ENCODE measurements around the gene UNC80.
A peak's percentile ranks its signal among the peaks of the same experiment; 100 is the strongest.

UNC80 gene

DNA sequence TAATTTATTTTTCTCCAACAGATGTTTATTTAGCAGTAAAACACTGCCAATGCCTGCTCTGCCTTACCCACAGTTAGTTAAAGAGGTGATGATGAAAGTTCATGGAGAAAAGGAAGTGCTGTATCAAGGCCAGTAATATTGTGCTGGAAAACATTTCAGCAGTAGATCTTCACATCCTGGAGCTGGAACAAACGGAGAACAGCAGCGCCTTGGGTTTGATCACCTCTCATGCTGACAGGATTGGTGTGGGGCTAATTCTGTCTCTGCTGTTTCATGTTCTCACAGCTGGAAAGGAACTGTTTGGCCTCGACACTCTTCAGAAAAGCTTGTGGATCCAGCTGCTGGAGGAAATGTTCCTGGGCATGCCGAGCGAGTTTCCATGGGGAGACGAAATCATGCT is 169.3 kb downstream of the UNC80 start:
- Mint-ChIP-seq H3K27me3 (peaks cover 8 to 28% of the 10 kb centered on the region in 2 donors), H3K27ac (no peak overlapping the region), H3K9me3 (no peaks in the 10 kb centered on the region), H3K4me1 (ENCODE audit: low read depth in 2 of 2) (no peaks in the 10 kb centered on the region), H3K4me3 (no peak overlapping the region), H3K36me3 (ENCODE audit: insufficient read depth) (no peaks in the 10 kb centered on the region)
- DNase-seq (no peak), ATAC-seq (replicated peaks) (no peak)

DNA sequence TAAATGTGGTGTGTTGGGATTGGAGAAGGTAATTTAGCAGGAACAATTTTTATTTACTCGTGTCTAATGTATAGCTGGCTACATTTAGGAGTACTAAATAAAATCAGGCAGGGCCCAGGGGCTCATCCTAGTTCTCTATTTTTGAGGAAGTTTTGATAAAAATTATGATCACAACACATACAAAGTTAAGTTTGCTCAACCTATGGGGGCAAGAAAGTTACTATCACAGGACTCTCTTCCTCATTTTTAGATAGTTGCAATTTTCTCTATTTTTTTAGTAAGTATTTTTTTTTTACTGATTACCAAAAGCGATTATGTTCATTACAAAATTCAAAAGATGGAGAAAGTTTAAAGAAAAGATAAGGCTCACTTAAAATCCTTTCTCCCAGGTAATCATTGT is 170.8 kb downstream of the UNC80 start:
- DNase-seq (no peak), ATAC-seq (replicated peaks) (no peak)
- Mint-ChIP-seq H3K4me3 (no peak overlapping the region), H3K27ac (no peak overlapping the region), H3K9me3 (no peaks in the 10 kb centered on the region), H3K4me1 (ENCODE audit: low read depth in 2 of 2) (no peaks in the 10 kb centered on the region), H3K27me3 (peaks cover 8 to 28% of the 10 kb centered on the region in 2 donors), H3K36me3 (ENCODE audit: insufficient read depth) (no peaks in the 10 kb centered on the region)

DNA sequence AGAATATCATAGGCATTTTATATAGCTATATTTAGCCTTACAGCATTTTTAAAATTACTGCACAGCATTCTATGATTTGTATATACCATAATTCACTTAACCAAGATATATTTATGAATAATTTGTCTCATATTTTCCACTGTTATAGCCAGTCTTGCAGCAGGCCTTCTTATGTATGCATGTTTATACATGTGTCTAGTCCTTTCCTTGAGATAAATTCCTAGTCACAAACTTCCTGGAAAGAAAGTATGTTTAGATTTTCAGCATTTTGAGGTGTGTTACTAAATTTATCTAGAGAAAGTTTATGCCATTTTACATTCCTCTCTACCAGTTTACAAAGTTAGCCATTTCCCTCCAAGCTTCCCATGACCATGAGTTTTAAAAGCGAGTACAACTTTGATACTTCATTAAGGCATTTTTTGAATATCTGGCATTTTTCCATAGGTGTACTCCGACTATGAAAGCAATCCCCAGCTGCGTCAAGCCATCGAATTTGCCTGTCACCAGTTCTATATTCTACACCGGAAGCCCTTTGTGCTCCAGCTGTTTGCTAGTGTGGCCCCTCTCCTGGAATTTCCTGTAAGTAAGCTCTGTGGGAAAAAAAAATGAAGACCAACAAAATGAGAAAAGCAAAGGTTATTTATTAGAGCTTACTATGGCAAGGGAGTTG is 171.4 kb downstream of the UNC80 start:
- DNase-seq = no peak

DNA sequence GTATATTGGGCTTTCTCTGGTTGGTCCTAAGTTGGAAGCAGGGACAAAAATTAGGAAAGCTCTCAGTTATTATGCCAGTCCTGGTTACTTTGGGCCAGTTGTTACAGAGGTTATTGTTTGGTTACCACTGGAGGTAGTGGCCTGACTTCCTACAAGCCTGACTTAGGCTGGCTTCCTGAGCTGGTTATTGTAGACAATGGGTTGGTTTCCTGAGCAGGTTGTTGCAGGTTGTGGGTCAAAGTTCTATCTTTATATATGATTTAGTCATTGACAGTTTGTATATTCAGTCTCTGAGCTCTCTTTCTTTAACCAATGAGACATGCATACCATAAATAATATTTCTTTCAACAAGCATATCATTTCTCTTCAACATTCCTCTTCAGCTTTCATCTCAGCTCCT is 172.1 kb downstream of the UNC80 start:
- Mint-ChIP-seq H3K9me3 (no peaks in the 10 kb centered on the region), H3K4me1 (ENCODE audit: low read depth in 2 of 2) (no peaks in the 10 kb centered on the region), H3K27ac (no peak overlapping the region)

More for the DNA sequence above, 171.4 kb downstream of the UNC80 start:
- Mint-ChIP-seq H3K36me3 (ENCODE audit: insufficient read depth) (no peaks in the 10 kb centered on the region), H3K4me1 (ENCODE audit: low read depth in 2 of 2) (no peaks in the 10 kb centered on the region), H3K27me3 (peaks cover 8 to 28% of the 10 kb centered on the region in 2 donors), H3K27ac (no peak overlapping the region), H3K4me3 (no peak overlapping the region), H3K9me3 (no peaks in the 10 kb centered on the region)
- ATAC-seq (replicated peaks) = no peak

DNA sequence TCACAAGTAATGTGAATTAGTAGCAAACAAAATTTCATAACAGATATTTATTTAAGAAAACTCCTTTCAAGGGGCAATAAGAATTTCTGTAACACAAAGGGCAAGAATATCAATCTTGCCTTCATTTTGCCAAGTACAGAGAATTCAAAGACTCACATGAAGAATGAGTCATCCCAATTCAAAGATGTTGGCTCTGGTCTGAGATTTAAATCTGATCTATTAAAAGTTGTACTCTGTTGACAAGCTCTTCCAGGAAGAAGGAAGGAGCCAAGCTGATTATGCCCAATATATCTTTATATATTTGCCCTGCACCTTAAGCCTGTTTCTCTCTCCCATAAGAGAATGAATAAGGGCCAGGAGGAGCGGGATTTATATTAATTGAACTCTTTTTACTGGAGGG is 174.9 kb downstream of the UNC80 start:
- Mint-ChIP-seq H3K27ac (no peak overlapping the region), H3K4me1 (ENCODE audit: low read depth in 2 of 2) (no peaks in the 10 kb centered on the region), H3K4me3 (no peak overlapping the region), H3K9me3 (no peaks in the 10 kb centered on the region), H3K36me3 (ENCODE audit: insufficient read depth) (no peaks in the 10 kb centered on the region), H3K27me3 (peaks cover 6 to 9% of the 10 kb centered on the region in 2 donors)
- ATAC-seq (replicated peaks) (no peak), DNase-seq (no peak)

More for the DNA sequence above, 172.1 kb downstream of the UNC80 start:
- ATAC-seq (replicated peaks) (no peak), DNase-seq (no peak)
- Mint-ChIP-seq H3K4me3 (no peak overlapping the region), H3K27me3 (peaks cover 8 to 28% of the 10 kb centered on the region in 2 donors), H3K36me3 (ENCODE audit: insufficient read depth) (no peaks in the 10 kb centered on the region)

DNA sequence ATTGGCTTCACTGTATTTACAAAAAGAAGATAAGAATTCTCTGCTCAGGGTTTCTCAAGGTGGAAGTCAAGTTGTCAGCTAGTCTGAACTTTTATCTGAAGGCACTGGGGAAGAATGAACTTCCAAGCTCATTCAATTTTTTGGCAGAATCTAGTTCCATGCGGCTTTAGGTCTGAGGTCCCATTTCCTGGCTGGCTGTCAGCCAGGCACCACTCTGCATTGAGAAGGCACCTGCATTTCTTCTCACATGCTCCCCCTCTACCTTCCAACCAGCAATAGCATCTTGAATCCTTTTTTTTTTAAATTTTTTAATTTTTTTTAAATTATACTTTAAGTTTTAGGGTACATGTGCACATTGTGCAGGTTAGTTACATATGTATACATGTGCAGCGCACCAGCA is 184.6 kb downstream of the UNC80 start:
- H3K4me3 Mint-ChIP-seq = no peak overlapping the region
- H3K27ac Mint-ChIP-seq = no peak overlapping the region
- no peak for DNase-seq
- H3K27me3 Mint-ChIP-seq = peaks cover 18 to 25% of the 10 kb centered on the region in 2 donors
- H3K36me3 Mint-ChIP-seq (ENCODE audit: insufficient read depth) = peaks cover 3% of the 10 kb centered on the region
- ATAC-seq (replicated peaks) = no peak
- no peaks in the 10 kb centered on the region for H3K4me1 Mint-ChIP-seq (ENCODE audit: low read depth in 2 of 2)
- no peaks in the 10 kb centered on the region for H3K9me3 Mint-ChIP-seq

DNA sequence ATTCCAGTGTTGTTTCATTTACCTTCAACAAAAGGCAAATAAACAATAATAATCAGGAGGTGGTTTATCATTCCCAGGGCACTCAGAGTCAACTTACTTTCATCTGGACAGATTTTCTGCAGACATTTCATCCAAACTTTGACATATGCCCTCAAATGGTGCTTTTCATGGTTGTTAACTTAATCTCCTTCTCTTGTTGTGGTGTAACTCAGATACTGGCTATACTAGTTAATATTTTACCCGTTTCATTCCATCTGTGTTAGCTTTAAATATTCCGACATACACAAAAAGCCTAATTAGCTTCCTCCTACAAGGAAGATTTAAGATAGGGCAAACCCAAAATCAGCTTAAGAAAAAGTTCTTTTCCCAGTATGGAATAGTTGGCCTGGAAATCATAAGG is 186.4 kb downstream of the UNC80 start:
- DNase-seq (no peak), ATAC-seq (replicated peaks) (no peak)
- peaks cover 3% of the 10 kb centered on the region for H3K36me3 Mint-ChIP-seq (ENCODE audit: insufficient read depth)
- no peak overlapping the region for H3K27ac Mint-ChIP-seq
- H3K27me3 Mint-ChIP-seq = peaks cover 5 to 9% of the 10 kb centered on the region in 2 donors
- H3K4me1 Mint-ChIP-seq (ENCODE audit: low read depth in 2 of 2) = no peaks in the 10 kb centered on the region
- no peak overlapping the region for H3K4me3 Mint-ChIP-seq
- H3K9me3 Mint-ChIP-seq = no peaks in the 10 kb centered on the region

DNA sequence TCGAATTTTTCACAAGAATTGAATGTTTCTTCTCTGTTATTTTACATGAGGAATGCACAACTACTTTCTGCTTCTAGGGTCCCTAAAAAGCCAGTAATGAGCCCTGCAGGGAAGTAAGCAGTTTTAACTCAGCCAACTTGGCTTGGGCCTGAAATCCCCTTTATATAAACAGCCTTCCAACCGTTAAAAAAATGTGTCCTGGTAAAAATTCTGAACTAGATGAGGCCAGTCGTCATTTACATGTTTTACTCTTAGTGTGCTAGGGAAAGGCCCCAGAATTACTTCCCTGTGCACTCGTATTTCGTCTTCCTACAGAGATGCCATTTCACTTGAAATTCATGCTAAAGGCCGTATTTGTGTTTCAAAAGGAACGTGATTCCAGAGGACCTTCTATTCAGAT is 188.4 kb downstream of the UNC80 start:
- Mint-ChIP-seq H3K4me1 (ENCODE audit: low read depth in 2 of 2) (no peaks in the 10 kb centered on the region), H3K27ac (no peak overlapping the region), H3K4me3 (no peak overlapping the region), H3K9me3 (no peaks in the 10 kb centered on the region), H3K36me3 (ENCODE audit: insufficient read depth) (peaks cover 3% of the 10 kb centered on the region), H3K27me3 (peaks cover 0 to 1% of the 10 kb centered on the region in 2 donors)
- ATAC-seq (replicated peaks) (no peak), DNase-seq (no peak)

DNA sequence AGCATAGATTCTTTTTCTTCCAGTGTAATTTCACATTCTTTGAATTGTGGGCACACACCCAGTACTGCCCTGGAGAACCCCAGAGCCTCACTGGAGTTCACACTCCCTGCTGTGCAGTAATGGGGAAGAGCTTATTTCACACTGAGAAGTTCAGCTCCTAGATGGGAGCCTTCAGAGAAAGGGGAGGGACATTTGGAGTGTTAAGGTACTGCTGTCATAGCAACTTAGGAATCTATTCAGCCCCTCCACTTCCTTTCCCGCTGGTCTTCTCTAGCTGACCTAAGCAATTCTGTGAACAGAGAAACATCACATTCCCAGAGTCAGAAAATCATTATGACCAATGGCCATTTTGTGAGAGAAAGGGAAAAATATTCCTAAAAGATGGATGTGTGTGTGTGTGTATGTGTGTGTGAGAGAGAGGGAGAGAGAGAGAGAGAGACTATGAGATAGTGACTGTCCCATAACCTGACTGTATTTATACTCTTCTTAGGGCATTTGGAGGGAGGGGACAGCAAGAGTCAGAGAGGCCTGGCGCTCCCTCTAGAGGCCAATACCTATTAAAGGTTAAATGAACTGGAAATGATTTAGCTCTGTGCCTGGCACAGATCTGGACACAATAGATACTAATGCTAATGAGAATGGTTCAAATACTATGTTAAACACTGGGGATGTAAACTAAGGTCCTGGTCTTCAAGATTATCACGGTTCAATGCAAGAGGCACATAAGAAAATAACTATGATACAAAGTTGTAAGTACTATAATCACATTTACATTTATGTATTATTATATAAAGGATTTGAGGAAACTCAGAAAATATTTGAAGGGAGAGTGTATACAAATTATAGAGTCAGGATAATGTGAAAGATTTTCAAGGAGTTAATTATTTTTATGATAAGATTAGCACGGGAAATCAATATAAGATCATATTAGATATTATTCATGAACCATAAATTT is 189.3 kb downstream of the UNC80 start:
- H3K27ac Mint-ChIP-seq = no peak overlapping the region
- H3K4me1 Mint-ChIP-seq (ENCODE audit: low read depth in 2 of 2) = no peaks in the 10 kb centered on the region
- H3K9me3 Mint-ChIP-seq = no peaks in the 10 kb centered on the region
- ATAC-seq (replicated peaks) = peak; percentile 55
- H3K27me3 Mint-ChIP-seq = peaks cover 0 to 5% of the 10 kb centered on the region in 2 donors
- H3K36me3 Mint-ChIP-seq (ENCODE audit: insufficient read depth) = peaks cover 2% of the 10 kb centered on the region
- no peak overlapping the region for H3K4me3 Mint-ChIP-seq
- DNase-seq = peak; percentile 1 to 20 (median 6)

DNA sequence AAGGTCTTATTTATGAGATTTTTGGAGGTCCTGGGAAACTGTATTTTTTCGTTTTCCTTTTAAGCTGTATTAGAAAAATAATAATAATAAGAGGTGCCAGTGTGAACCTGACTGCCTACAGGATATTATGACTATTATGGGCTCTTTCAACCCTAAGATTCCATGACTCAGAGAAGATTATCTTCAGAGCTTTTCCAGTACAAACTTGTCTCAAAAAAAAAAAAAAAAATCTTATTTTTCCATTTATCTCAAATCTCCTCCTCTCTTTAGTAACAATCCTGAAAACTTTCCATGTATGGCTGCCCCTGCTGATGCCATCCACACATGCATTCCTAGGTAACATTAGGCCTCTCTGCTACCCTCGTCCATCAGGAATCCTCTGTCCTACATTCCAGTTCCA is 194.1 kb downstream of the UNC80 start:
- no peak for ATAC-seq (replicated peaks)
- Mint-ChIP-seq H3K4me1 (ENCODE audit: low read depth in 2 of 2) (no peaks in the 10 kb centered on the region), H3K9me3 (no peaks in the 10 kb centered on the region), H3K27me3 (peaks cover 0 to 9% of the 10 kb centered on the region in 2 donors), H3K36me3 (ENCODE audit: insufficient read depth) (no peaks in the 10 kb centered on the region), H3K27ac (no peak overlapping the region), H3K4me3 (no peak overlapping the region)
- DNase-seq = no peak

DNA sequence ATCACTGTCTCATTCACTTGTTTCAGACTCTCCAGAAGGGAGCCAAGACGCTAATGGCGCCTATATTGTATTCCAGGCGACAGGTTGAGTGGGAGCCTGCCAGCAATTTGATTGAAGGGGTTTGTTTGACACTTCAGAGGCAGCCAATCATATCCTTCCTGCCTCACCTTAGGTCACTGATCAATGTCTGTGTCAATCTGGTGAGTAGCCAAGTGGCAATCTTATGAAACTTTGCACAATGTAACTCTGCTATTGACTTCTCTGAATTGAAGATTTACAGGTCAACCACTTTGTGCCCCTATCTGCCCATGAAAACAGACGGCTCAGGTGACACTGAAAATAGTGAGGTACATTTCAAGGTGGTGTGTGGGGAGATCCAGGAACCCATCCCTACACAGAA is 198.1 kb downstream of the UNC80 start:
- no peak for ATAC-seq (replicated peaks)
- Mint-ChIP-seq H3K4me1 (ENCODE audit: low read depth in 2 of 2) (no peaks in the 10 kb centered on the region), H3K27me3 (peaks cover 9 to 14% of the 10 kb centered on the region in 2 donors), H3K36me3 (ENCODE audit: insufficient read depth) (no peaks in the 10 kb centered on the region), H3K4me3 (no peak overlapping the region), H3K27ac (no peak overlapping the region), H3K9me3 (no peaks in the 10 kb centered on the region)
- no peak for DNase-seq

GRCh38 chr2:209970271-209970670 is 198.6 kb downstream of the UNC80 start:
- H3K36me3 Mint-ChIP-seq (ENCODE audit: insufficient read depth) = no peaks in the 10 kb centered on the region
- no peak overlapping the region for H3K27ac Mint-ChIP-seq
- no peak overlapping the region for H3K4me3 Mint-ChIP-seq
- no peaks in the 10 kb centered on the region for H3K9me3 Mint-ChIP-seq
- no peak for DNase-seq
- no peaks in the 10 kb centered on the region for H3K4me1 Mint-ChIP-seq (ENCODE audit: low read depth in 2 of 2)
- peaks cover 9 to 14% of the 10 kb centered on the region in 2 donors for H3K27me3 Mint-ChIP-seq
- ATAC-seq (replicated peaks) = no peak

GRCh38 chr2:209970711-209971110 is 199.1 kb downstream of the UNC80 start:
- Mint-ChIP-seq H3K4me3 (no peak overlapping the region), H3K27me3 (peaks cover 6 to 14% of the 10 kb centered on the region in 2 donors), H3K36me3 (ENCODE audit: insufficient read depth) (no peaks in the 10 kb centered on the region), H3K4me1 (ENCODE audit: low read depth in 2 of 2) (no peaks in the 10 kb centered on the region), H3K27ac (no peak overlapping the region), H3K9me3 (no peaks in the 10 kb centered on the region)
- ATAC-seq (replicated peaks) = no peak
- no peak for DNase-seq

DNA sequence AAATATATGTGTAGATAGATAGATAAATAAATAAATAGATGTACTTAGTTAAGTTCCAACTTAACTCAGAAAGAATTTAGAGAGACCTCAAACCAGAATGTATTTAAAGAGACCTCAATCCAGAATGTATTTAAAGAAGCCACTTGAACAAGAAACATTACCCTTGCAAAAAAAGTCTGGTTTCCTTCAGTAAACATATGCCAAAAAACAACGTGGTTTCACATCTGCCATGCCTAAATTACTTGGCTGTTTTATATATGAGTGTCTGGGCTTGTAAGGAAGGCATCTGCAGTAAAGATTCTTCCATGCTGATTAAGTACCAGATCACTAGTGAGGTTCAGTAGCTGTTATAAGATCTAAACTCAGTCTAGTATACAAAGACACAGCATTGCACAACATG is 201.7 kb downstream of the UNC80 start:
- H3K4me1 Mint-ChIP-seq (ENCODE audit: low read depth in 2 of 2) = no peaks in the 10 kb centered on the region
- no peak overlapping the region for H3K27ac Mint-ChIP-seq
- H3K27me3 Mint-ChIP-seq = peaks cover 0 to 14% of the 10 kb centered on the region in 2 donors
- H3K9me3 Mint-ChIP-seq = no peaks in the 10 kb centered on the region
- ATAC-seq (replicated peaks) = no peak
- no peak overlapping the region for H3K4me3 Mint-ChIP-seq
- no peaks in the 10 kb centered on the region for H3K36me3 Mint-ChIP-seq (ENCODE audit: insufficient read depth)
- DNase-seq = no peak

Data from effector memory CD8-positive, alpha-beta T cell (primary cell).